ENCODE results near the gene CSPG4.

- TF ChIP-seq ZNF8 (CRISPR knock-in tag; IDR thresholded peaks at IDR 0.05) (no peak), PATZ1 (CRISPR knock-in tag; IDR thresholded peaks at IDR 0.05; ENCODE audit: borderline replicate concordance) (no peak), RARB (CRISPR knock-in tag; IDR thresholded peaks at IDR 0.05) (no peak), POU6F1 (CRISPR knock-in tag; IDR thresholded peaks at IDR 0.05; ENCODE audit: borderline replicate concordance, low read depth) (no peak), TCF4 (CRISPR knock-in tag; IDR thresholded peaks at IDR 0.05; ENCODE audit: borderline replicate concordance) (no peak), CREB5 (CRISPR knock-in tag; IDR thresholded peaks at IDR 0.05; ENCODE audit: low read depth) (no peak), ZC3H10 (CRISPR knock-in tag; IDR thresholded peaks at IDR 0.05) (no peak), CSDC2 (CRISPR knock-in tag; IDR thresholded peaks at IDR 0.05) (no peak), OSR1 (CRISPR knock-in tag; IDR thresholded peaks at IDR 0.05) (no peak), GLIS3 (CRISPR knock-in tag; IDR thresholded peaks at IDR 0.05) (no peak), ARNTL (CRISPR knock-in tag; IDR thresholded peaks at IDR 0.05; ENCODE audit: borderline replicate concordance, low read depth) (no peak), SNAI2 (CRISPR knock-in tag; IDR thresholded peaks at IDR 0.05) (no peak), CSRNP3 (CRISPR knock-in tag; IDR thresholded peaks at IDR 0.05) (no peak)
These were observed 30.2 kb downstream of the CSPG4 start for GRCh38 chr15:75682181-75683135.
